B cell (primary cell): ENCODE measurements around the gene TMEM255B. TPM values are rescaled to one million over a fixed set of nuclear protein-coding genes. Genes with fewer than 3 reads are reported as not detected.

Source experiments
- ATAC-seq: fragments of 200-7000 bp; cut with Tn5 transposase; one replicate; pipeline ENCODE4 v1.10.0; 2021; ENCODE audit warnings: low read depth, mild to moderate bottlenecking, moderate number of reproducible peaks, moderate library complexity
- CTCF ChIA-PET: fragments of 350-600 bp; sonication (Branson Sonifier 250); formaldehyde crosslinking; loops from one replicate; lab custom pipeline; 2021; ENCODE audit warnings: antibody characterized with exemption, inconsistent platforms; lab: Charles Lee
- POLR2A ChIA-PET: fragments of 350-600 bp; sonication (Branson Sonifier 250); formaldehyde crosslinking; loops from one replicate; lab custom pipeline; 2021; ENCODE audit warnings: antibody characterized with exemption; lab: Charles Lee
- DNase-seq: peaks from one replicate; pipeline ENCODE4 v3.0.0; 2013
- H2AFZ ChIP-seq: 2 replicates; pipeline ENCODE4 v1.6.1; 2012; ENCODE audit warnings: mild to moderate bottlenecking, low read depth, low read length; ENCODE audit not compliant: insufficient read depth, poor library complexity, severe bottlenecking
- H3K27ac ChIP-seq, 2 donors: 1 replicate in 1 of 2; 2 replicates in 1 of 2; pipeline ENCODE4 v1.5.1; 2012 to 2013; ENCODE audit warnings: low read length in 2 of 2, mild to moderate bottlenecking in 2 of 2, moderate library complexity in 1 of 2
- H3K27me3 ChIP-seq, 4 experiments: fragments of 200-600 bp in 1 of 4; sonication (generic) in 1 of 4; replicated peaks in 1 of 4; 1 replicate in 2 of 4; 2 replicates in 2 of 4; pipeline versions ENCODE4 v1.6.1 to v1.7.0; 2013 to 2016; ENCODE audit warnings: low read length in 3 of 4, mild to moderate bottlenecking in 2 of 4, mixed read lengths in 1 of 4, moderate library complexity in 1 of 4; ENCODE audit not compliant: insufficient read depth in 4 of 4, control insufficient read depth in 3 of 4; ENCODE audit errors: control extremely low read depth in 1 of 4
- H3K36me3 ChIP-seq, 2 experiments: replicated peaks in 1 of 2; 1 replicate in 1 of 2; 2 replicates in 1 of 2; pipeline versions ENCODE4 v1.6.1 to v1.7.1; 2013; ENCODE audit warnings: low read length in 1 of 2; ENCODE audit not compliant: insufficient read depth in 2 of 2, control insufficient read depth in 1 of 2; ENCODE audit errors: control extremely low read depth in 1 of 2, extremely low read depth in 1 of 2
- H3K4me1 ChIP-seq, 2 donors: fragments of 200-600 bp in 1 of 2; sonication (generic) in 1 of 2; 1 replicate in 1 of 2; 2 replicates in 1 of 2; pipeline versions ENCODE4 v1.5.1 to v1.6.1; 2013 to 2017; ENCODE audit warnings: low read length in 2 of 2; ENCODE audit not compliant: control insufficient read depth in 2 of 2, insufficient read depth in 2 of 2
- H3K4me2 ChIP-seq: replicated peaks from 2 replicates; pipeline ENCODE3; 2012; ENCODE audit warnings: mild to moderate bottlenecking, low read depth, low read length; ENCODE audit not compliant: poor library complexity, severe bottlenecking
- H3K4me3 ChIP-seq, 5 experiments: fragments of 200-600 bp in 1 of 5; sonication (generic) in 1 of 5; 1 replicate in 3 of 5; 2 replicates in 2 of 5; pipeline versions ENCODE4 v1.5.1 to v1.7.0; 2011 to 2016; ENCODE audit warnings: low read length in 4 of 5, mild to moderate bottlenecking in 4 of 5, low read depth in 2 of 5, control low read depth in 1 of 5, moderate library complexity in 1 of 5; ENCODE audit not compliant: insufficient read depth in 1 of 5; ENCODE audit errors: control extremely low read depth in 1 of 5, extremely low read depth in 1 of 5
- H3K79me2 ChIP-seq: fragments of 200-600 bp; sonication (generic); one replicate; pipeline ENCODE4 v1.6.0; 2016; ENCODE audit warnings: low read length; ENCODE audit not compliant: control insufficient read depth, insufficient read depth
- H3K9ac ChIP-seq: fragments of 200-600 bp; sonication (generic); 2 replicates; pipeline ENCODE4 v1.6.1; 2017; ENCODE audit warnings: mild to moderate bottlenecking, low read length, moderate library complexity
- H3K9me3 ChIP-seq, 3 donors: one replicate each; pipeline versions ENCODE4 v1.6.1 to v1.7.1; 2013; ENCODE audit warnings: low read length in 2 of 3; ENCODE audit not compliant: control insufficient read depth in 2 of 3, insufficient read depth in 1 of 3; ENCODE audit errors: control extremely low read depth in 1 of 3
- H4K20me1 ChIP-seq: 2 replicates; pipeline ENCODE4 v1.6.0; 2012; ENCODE audit warnings: mild to moderate bottlenecking, low read length; ENCODE audit not compliant: insufficient read depth, control insufficient read depth, poor library complexity, severe bottlenecking
- H3K27ac Mint-ChIP-seq: one replicate; pipeline ENCODE4 v1.8.0; 2021; ENCODE audit warnings: mixed read lengths
- H3K27me3 Mint-ChIP-seq: one replicate; pipeline ENCODE4 v1.8.0; 2021; ENCODE audit warnings: mixed read lengths
- H3K4me1 Mint-ChIP-seq: one replicate; pipeline ENCODE4 v1.8.0; 2021; ENCODE audit warnings: mixed read lengths
- H3K4me3 Mint-ChIP-seq: one replicate; pipeline ENCODE4 v1.8.0; 2021; ENCODE audit warnings: mixed read lengths
- H3K9me3 Mint-ChIP-seq: one replicate; pipeline ENCODE4 v1.8.0; 2022; ENCODE audit warnings: mixed read lengths; ENCODE audit not compliant: insufficient read depth
- EZH2 ChIP-seq: IDR thresholded peaks from 2 replicates; pipeline ENCODE4 v1.6.1; 2012; ENCODE audit warnings: borderline replicate concordance, low read depth, mild to moderate bottlenecking, moderate library complexity, low read length; ENCODE audit not compliant: insufficient read depth, poor library complexity, severe bottlenecking
- WGBS: methylation state at CpG from one replicate; pipeline ENCODE4 v1.1.5; 2013; ENCODE audit warnings: missing lambda C conversion rate; ENCODE audit not compliant: insufficient coverage; 5-methylcytosine and 5-hydroxymethylcytosine counted together
- intact Hi-C: fragments of 100-400 bp; cut with micrococcal nuclease; formaldehyde crosslinking; loops from one replicate; pipeline ENCODE4 v1.10.0; 2022
- polyA plus RNA-seq: library from polyadenylated mRNA; depleted of rRNA; stranded (reverse); fragments of >200 nt; gene quantifications from 2 replicates; pipeline ENCODE4 v1.2.3, GENCODE V29; 2012
- total RNA-seq, 2 donors: library from RNA; stranded (reverse); fragments of 120-200 nt in 1 of 2; gene quantifications; 1 replicate in 1 of 2; 2 replicates in 1 of 2; pipeline versions ENCODE4 v1.2.3 to v1.2.4, GENCODE V29; 2013 to 2022
- TF ChIP-seq, protein P1 (sequence below): fragments of 200-600 bp; IDR thresholded peaks from one replicate; pipeline ENCODE4 v1.8.0; 2022; ENCODE audit warnings: antibody characterized with exemption, mild to moderate bottlenecking

The TMEM255B gene
- total and polyA plus RNA-seq, 2 donors (not counting 1 experiment from before 2014, with no cell fraction given) = 2.1 to 8.2 TPM

DNA sequence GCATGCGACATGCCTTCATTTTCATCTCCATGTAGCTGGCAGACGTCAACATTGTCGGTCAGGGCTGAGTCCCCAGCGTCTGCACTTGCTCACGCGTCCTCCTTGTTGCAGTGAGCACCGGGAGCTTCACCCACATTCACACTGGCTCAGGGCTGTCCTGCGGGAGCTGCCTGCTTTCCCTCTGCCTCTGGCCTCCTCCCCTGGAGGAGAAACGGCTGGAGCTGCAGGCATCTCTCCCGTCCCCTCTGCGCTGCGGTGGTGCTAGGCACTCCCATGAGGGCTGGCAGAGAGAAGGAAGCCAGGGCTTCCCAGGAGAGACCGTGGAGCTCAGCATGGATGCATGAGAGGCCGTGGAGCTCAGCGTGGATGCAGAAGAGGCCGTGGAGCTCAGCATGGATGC is 18.4 kb upstream of the TMEM255B start:
- Mint-ChIP-seq H3K4me3 (no peak overlapping the region), H3K27me3 (peaks cover 17% of the 10 kb centered on the region), H3K27ac (no peak overlapping the region), H3K9me3 (no peaks in the 10 kb centered on the region), H3K4me1 (peaks cover 11% of the 10 kb centered on the region)
- Histone ChIP-seq H3K4me2 (no peak overlapping the region), H3K27ac (no peak overlapping the region), H3K4me1 (peaks cover 17 to 18% of the 10 kb centered on the region in 2 donors), H3K27me3 (peaks cover 0 to 45% (median 17%) of the 10 kb centered on the region in 4 experiments), H2AFZ (no peak overlapping the region), H3K79me2 (no peaks in the 10 kb centered on the region), H3K4me3 (no peak overlapping the region), H3K36me3 (no peaks in the 10 kb centered on the region), H4K20me1 (no peaks in the 10 kb centered on the region), H3K9me3 (peaks cover 0 to 16% (median 0%) of the 10 kb centered on the region in 3 donors), H3K9ac (no peak overlapping the region)
- ATAC-seq (no peak), DNase-seq (no peak)
- WGBS = 72% methylated on average over 15 of the region's 16 CpGs
- TF ChIP-seq EZH2 = no peak
- TF ChIP-seq, protein P1, sequence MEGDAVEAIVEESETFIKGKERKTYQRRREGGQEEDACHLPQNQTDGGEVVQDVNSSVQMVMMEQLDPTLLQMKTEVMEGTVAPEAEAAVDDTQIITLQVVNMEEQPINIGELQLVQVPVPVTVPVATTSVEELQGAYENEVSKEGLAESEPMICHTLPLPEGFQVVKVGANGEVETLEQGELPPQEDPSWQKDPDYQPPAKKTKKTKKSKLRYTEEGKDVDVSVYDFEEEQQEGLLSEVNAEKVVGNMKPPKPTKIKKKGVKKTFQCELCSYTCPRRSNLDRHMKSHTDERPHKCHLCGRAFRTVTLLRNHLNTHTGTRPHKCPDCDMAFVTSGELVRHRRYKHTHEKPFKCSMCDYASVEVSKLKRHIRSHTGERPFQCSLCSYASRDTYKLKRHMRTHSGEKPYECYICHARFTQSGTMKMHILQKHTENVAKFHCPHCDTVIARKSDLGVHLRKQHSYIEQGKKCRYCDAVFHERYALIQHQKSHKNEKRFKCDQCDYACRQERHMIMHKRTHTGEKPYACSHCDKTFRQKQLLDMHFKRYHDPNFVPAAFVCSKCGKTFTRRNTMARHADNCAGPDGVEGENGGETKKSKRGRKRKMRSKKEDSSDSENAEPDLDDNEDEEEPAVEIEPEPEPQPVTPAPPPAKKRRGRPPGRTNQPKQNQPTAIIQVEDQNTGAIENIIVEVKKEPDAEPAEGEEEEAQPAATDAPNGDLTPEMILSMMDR = no peak
- ChIA-PET CTCF (no interaction called here), POLR2A (no interaction called here)
- intact Hi-C loops = no loop called here

DNA sequence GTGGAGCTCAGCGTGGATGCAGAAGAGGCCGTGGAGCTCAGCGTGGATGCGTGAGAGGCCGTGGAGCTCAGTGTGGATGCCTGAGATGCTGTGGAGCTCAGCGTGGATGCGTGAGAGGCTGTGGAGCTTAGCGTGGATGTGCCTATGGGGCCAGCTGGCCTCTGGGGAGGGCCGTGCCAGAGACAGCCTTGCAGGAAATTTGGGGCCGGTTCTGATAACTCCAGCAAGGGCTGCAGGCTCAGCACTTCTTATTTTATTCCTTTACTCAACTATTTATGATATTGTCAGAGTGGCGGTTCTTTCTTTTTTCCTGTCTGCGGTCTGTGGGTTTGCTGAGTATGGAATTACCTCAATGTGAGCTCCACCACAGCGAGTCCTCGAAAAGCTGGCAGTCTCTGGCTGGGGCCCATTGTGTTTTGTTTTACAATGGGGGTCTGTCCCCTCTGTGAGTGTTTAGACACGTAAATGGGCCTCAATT is 17.8 kb upstream of the TMEM255B start:
- Histone ChIP-seq H2AFZ (no peak overlapping the region), H3K9ac (no peak overlapping the region), H3K27ac (no peak overlapping the region), H3K79me2 (no peaks in the 10 kb centered on the region), H3K4me1 (peaks cover 17 to 18% of the 10 kb centered on the region in 2 donors), H3K4me3 (no peak overlapping the region), H4K20me1 (no peaks in the 10 kb centered on the region), H3K9me3 (peaks cover 0 to 16% (median 0%) of the 10 kb centered on the region in 3 donors), H3K27me3 (peaks cover 0 to 45% (median 17%) of the 10 kb centered on the region in 4 experiments), H3K4me2 (no peak overlapping the region), H3K36me3 (no peaks in the 10 kb centered on the region)
- ChIA-PET POLR2A (no interaction called here), CTCF (no interaction called here)
- TF ChIP-seq, protein P1 = no peak
- peaks cover 11% of the 10 kb centered on the region for H3K4me1 Mint-ChIP-seq
- ATAC-seq (no peak), DNase-seq (no peak)
- H3K4me3 Mint-ChIP-seq = no peak overlapping the region
- WGBS = 3% methylated on average over 9 of the region's 15 CpGs
- intact Hi-C loops = no loop called here
- no peak overlapping the region for H3K27ac Mint-ChIP-seq
- H3K9me3 Mint-ChIP-seq = no peaks in the 10 kb centered on the region
- peaks cover 17% of the 10 kb centered on the region for H3K27me3 Mint-ChIP-seq
